ENCODE results near the gene ENGASE.

ENGASE gene

DNA sequence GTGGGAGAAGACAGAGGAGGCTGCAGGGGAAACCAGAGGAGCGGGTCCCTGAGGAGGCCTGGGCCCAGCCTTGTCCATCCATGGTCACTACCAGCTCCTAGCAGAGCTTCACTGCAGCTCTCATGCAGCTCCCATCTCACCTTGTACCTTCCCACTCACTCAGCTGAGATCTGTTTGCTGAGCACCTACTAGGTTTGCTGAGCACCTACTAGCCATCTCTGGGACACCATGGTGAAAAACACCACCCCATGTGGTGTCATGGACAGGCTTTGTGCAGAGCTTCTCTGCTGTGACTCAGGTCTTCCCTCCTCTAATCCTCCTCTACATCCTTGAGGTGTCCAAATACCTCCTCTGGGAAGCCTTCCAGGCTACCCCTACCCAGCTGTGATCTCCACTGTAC, 58.6 kb downstream of the ENGASE start:
- H3K36me3 ChIP-seq (replicated peaks): no peaks in the 10 kb centered on the region
- in situ Hi-C loops (cut with HindIII; ENCODE audit: low pct_ligation_motif_present, low sequenced_read_pairs): no loop called here
- H3K27ac ChIP-seq: no peak overlapping the region
- TF ChIP-seq, protein P1, sequence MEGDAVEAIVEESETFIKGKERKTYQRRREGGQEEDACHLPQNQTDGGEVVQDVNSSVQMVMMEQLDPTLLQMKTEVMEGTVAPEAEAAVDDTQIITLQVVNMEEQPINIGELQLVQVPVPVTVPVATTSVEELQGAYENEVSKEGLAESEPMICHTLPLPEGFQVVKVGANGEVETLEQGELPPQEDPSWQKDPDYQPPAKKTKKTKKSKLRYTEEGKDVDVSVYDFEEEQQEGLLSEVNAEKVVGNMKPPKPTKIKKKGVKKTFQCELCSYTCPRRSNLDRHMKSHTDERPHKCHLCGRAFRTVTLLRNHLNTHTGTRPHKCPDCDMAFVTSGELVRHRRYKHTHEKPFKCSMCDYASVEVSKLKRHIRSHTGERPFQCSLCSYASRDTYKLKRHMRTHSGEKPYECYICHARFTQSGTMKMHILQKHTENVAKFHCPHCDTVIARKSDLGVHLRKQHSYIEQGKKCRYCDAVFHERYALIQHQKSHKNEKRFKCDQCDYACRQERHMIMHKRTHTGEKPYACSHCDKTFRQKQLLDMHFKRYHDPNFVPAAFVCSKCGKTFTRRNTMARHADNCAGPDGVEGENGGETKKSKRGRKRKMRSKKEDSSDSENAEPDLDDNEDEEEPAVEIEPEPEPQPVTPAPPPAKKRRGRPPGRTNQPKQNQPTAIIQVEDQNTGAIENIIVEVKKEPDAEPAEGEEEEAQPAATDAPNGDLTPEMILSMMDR (IDR thresholded peaks at IDR 0.05; ENCODE audit: low read depth, low read length, missing control alignments): no peak
- DNase-seq: no peak
- H3K27me3 ChIP-seq (replicated peaks): no peaks in the 10 kb centered on the region
- H3K4me3 ChIP-seq (ENCODE audit: low read depth, low read length): no peak overlapping the region

DNA sequence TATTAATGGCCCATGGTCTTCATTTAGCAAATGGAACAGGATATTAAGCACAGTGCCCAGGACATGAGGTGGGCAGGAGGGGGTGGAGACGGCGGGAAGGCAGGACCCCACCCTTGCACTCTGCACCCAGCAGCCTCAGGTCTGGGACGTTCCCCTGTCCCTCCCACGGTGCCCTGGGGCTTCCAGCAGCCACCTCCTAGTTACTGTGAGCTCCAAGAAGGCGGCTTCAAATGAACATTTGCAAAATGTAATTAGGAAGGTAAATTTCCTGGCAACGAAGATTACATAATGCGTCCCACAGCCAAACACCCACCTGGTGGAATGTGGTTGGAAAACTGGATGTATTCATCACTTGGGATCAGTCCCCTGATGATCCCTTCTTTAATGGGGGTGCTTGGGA, 59.4 kb downstream of the ENGASE start:
- no peak overlapping the region for H3K4me3 ChIP-seq (ENCODE audit: low read depth, low read length)
- H3K27me3 ChIP-seq (replicated peaks): no peaks in the 10 kb centered on the region
- no peak overlapping the region for H3K27ac ChIP-seq
- H3K36me3 ChIP-seq (replicated peaks): no peaks in the 10 kb centered on the region
- TF ChIP-seq, protein P1 (IDR thresholded peaks at IDR 0.05; ENCODE audit: low read depth, low read length, missing control alignments): no peak
- in situ Hi-C loops (cut with HindIII; ENCODE audit: low pct_ligation_motif_present, low sequenced_read_pairs): no loop called here
- no peak for DNase-seq

DNA sequence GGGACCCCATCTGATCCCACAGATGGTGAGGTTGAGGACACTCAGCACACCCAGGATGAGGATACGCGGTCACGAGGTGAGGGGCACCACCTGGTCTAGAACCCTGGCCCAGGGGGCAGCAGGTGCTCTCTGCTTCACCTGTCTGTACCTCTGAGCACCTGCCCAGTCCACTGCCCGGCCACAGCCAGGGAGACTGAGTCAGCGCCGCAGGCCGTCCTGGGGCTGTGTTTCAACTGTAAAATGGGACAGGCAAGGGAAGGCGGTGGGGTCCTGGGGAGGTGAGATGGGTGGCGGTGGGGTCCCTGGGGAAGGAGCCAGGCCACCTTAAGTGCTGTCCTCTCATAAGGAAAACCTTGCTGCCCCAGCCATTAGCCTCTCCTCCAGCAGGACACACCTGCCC, 60.4 kb downstream of the ENGASE start:
- no peak overlapping the region for H3K4me3 ChIP-seq (ENCODE audit: low read depth, low read length)
- H3K27ac ChIP-seq: no peak overlapping the region
- in situ Hi-C loops (cut with HindIII; ENCODE audit: low pct_ligation_motif_present, low sequenced_read_pairs): no loop called here
- H3K36me3 ChIP-seq (replicated peaks): no peaks in the 10 kb centered on the region
- TF ChIP-seq, protein P1 (IDR thresholded peaks at IDR 0.05; ENCODE audit: low read depth, low read length, missing control alignments): no peak
- no peaks in the 10 kb centered on the region for H3K27me3 ChIP-seq (replicated peaks)
- no peak for DNase-seq

DNA sequence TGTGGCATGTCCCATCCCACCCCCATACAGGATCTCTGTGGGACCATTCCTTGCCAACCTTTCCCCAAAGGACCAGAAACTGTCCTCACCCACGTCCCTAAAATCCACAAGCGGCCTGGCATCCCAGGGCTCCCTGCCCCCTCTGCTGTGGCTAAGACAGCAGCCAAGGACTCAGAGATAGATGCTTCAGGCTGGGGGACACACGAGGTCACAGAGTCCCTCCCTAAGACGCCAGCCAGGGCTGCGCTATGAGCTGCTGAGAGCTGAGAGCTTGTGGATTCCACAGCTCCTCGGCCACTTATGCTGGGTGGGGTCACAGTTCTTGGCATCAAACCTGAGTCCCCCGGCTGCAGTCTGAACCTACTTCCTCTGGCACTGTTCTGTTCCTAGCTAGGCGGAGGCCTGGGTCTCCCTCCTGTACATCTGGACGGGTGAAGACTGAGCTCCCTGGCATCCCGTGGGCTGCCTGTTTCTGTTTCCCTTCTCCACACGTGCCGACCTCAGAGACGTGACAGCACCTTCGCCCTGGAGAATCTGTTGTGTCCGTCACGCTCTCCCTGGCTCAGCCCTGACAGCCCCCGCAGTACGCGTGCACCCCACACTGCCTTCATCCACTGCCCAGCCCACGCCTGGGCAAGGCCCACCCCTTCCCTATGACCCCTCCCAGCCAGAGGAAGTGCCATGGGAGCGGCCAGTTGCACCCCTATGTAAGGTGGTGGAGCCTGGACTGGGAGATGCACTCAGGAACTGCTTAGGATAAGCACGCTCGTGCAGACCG, 61.2 kb downstream of the ENGASE start:
- TF ChIP-seq, protein P1 (IDR thresholded peaks at IDR 0.05; ENCODE audit: low read depth, low read length, missing control alignments): no peak
- no peak overlapping the region for H3K27ac ChIP-seq
- H3K4me3 ChIP-seq (ENCODE audit: low read depth, low read length): no peak overlapping the region
- no peaks in the 10 kb centered on the region for H3K36me3 ChIP-seq (replicated peaks)
- no peaks in the 10 kb centered on the region for H3K27me3 ChIP-seq (replicated peaks)
- no peak for DNase-seq
- in situ Hi-C loops (cut with HindIII; ENCODE audit: low pct_ligation_motif_present, low sequenced_read_pairs): no loop called here

All from brain microvascular endothelial cell (primary cell).